ENCODE results near the gene UBE2U.
A peak's percentile ranks its signal among the peaks of the same experiment; 100 is the strongest.
"Not testable (repeated sequence)": the region's sequence is repeated elsewhere in the genome, so short reads cannot be mapped to it uniquely, and the experiment has no call there.

The UBE2U gene

GRCh38 chr1:64192290-64192689 lies 11.1 kb upstream of the UBE2U start:
- DNase-seq (ENCODE audit: low read depth): no peak

GRCh38 chr1:64194168-64195080 lies 9.0 kb upstream of the UBE2U start:
- no peak for DNase-seq (ENCODE audit: low read depth)

DNA sequence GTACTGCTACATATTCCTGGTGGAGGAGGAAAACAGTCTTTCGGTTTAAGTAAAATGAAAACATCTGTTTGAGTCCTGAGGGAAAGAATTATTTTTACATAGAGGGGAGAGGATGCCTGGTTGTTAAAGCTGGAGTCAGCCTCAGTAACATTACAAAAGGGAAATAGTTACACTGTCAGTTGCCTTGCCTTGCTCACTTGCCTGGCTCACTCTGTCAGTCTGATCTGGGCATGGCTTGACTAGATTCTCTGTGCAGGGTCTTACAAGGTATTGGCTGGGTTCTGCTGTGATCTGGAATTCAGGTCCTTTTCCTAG lies 8.4 kb upstream of the UBE2U start:
- no peak for DNase-seq (ENCODE audit: low read depth)

DNA sequence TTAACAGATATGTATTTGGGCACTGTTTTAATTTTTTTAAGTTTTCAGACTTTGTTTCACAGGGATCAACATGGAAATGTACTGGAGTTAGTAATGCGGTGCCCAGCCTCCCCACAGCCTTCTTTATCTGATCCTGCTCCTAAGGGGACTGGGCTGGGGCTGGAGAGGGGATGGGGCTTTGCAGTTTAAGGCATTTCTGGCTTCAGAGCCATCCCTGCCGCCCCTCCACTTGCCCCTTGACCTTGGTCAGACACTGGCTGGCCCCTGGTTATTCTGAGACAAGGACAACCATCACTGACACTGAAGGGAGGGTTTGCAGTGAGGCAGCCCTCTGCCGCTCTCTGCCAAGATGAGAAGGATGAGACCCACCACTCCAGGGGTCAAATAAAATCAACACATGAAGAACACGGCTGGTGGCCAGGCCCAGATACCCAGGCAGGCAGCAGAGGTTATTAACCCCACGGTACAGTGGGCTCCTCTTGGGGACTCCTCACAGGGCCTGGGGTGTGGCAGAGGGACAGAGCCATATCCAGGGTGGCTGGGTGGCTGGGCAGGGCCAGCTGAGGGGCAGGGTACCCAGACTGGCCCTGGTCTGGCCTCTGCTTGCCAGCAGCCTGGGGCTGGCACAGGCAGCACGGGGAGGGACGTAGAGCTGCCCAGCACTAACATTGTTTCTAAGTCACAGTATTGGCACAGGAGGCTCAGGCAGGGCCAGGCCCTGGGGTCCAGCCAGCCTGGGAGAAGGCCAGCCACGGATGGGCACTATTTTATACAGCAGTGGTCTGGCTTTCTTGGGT lies 7.2 kb upstream of the UBE2U start:
- no peak for DNase-seq (ENCODE audit: low read depth)

- no peak for DNase-seq (ENCODE audit: low read depth)
Observed at GRCh38 chr1:64197076-64197475, 6.3 kb upstream of the UBE2U start.

GRCh38 chr1:64199154-64199553 lies 4.3 kb upstream of the UBE2U start:
- no peak for DNase-seq (ENCODE audit: low read depth)

- DNase-seq (ENCODE audit: low read depth): no peak
Observed at GRCh38 chr1:64200064-64200463, 3.4 kb upstream of the UBE2U start.

GRCh38 chr1:64209221-64209620 lies 5.8 kb downstream of the UBE2U start:
- no peak for DNase-seq (ENCODE audit: low read depth)

- peak; percentile 17 for DNase-seq (ENCODE audit: low read depth)
Observed at GRCh38 chr1:64212031-64212430, 8.6 kb downstream of the UBE2U start.

GRCh38 chr1:64215576-64215975 lies 12.2 kb downstream of the UBE2U start:
- DNase-seq (ENCODE audit: low read depth): no peak

GRCh38 chr1:64220241-64220640 lies 16.8 kb downstream of the UBE2U start:
- no peak for DNase-seq (ENCODE audit: low read depth)

GRCh38 chr1:64223329-64224151 lies 20.1 kb downstream of the UBE2U start:
- peak; percentile 23 for DNase-seq (ENCODE audit: low read depth)

DNA sequence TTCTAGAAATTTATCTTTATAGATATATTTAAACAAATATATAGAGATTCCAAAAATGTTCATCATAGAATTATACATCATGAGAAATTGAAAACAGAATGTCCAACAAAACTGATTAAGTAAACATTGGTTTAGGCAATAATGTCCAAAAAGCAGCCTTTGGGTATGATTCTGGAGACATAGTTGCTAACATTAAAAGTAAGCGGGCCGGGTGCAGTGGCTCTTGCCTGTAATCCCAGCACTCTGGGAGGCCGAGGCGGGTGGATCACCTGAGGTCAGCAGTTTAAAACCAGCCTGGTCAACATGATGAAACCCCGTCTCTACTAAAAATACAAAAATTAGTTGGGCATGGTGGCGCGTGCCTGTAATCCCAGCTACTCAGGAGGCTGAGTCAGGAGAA lies 20.8 kb downstream of the UBE2U start:
- not testable (repeated sequence) for DNase-seq (ENCODE audit: low read depth)

- peak; percentile 3 for DNase-seq (ENCODE audit: low read depth)
Observed at GRCh38 chr1:64228167-64228957, 24.9 kb downstream of the UBE2U start.

GRCh38 chr1:64229307-64229706 lies 25.9 kb downstream of the UBE2U start:
- DNase-seq (ENCODE audit: low read depth): no peak

GRCh38 chr1:64231153-64231552 lies 27.7 kb downstream of the UBE2U start:
- no peak for DNase-seq (ENCODE audit: low read depth)

- no peak for DNase-seq (ENCODE audit: low read depth)
Observed at GRCh38 chr1:64231654-64232053, 28.2 kb downstream of the UBE2U start.

DNA sequence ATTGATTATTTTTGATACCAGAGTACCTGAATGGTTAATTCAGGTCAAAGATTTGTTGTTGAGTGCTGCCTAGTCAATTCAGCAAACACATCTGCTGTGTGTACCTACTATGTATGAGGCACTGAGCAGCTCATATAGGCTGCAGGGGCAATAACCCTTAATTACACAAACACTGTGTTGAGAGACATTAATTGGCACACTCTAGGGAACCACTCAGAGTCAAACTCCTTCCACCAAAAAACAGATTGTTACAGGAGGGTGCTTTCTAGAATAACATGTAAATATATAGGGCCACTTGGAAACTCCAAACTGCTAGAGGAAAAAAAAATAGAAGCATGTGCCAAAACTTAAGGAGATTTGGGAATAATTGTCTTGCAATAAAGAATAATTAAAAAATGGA lies 31.3 kb downstream of the UBE2U start:
- no peak for DNase-seq (ENCODE audit: low read depth)

DNA sequence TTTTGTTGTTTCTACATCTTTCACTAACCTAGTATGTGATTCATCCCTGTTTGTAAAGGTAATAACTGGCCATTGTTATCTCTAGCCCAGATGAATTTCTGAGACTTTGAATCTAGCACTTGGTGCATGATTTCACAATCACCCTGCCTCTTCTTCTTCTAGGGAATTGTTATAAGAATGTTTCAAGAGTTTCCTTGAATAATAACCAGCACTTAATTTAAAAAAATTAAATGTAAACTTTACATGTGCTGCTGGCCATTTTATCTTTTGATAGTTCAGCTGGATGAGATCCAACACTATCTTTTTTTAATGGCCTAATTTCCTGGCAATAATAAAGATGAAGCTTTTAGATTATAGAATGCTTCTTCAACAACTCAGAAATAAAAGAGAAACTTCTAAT lies 31.8 kb downstream of the UBE2U start:
- DNase-seq (ENCODE audit: low read depth): no peak

DNA sequence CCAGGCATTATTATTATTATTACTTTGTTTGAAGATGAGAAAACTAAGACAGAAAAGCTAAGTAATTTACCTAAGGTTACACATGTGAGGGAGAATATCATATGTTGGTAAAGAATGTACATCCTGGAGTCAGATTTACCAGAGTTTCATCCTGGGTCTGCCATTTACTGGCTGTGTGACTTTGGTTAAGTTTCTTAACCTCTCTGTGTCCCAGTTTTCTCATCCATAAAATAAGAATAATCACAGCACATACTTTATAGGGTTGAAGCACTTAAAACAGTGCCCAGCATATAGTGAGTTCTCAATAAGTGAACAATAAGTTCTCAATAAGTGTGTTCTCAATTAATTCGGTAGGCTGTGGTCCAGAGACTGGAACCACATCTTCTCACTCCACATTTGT lies 32.5 kb downstream of the UBE2U start:
- DNase-seq (ENCODE audit: low read depth): no peak

- DNase-seq (ENCODE audit: low read depth): no peak
Observed at GRCh38 chr1:64236541-64236954, 33.1 kb downstream of the UBE2U start.

- not testable (repeated sequence) for DNase-seq (ENCODE audit: low read depth)
Observed at GRCh38 chr1:64239519-64239918, 36.1 kb downstream of the UBE2U start.
